ENCODE data around the gene PLS3.

The PLS3 gene

DNA sequence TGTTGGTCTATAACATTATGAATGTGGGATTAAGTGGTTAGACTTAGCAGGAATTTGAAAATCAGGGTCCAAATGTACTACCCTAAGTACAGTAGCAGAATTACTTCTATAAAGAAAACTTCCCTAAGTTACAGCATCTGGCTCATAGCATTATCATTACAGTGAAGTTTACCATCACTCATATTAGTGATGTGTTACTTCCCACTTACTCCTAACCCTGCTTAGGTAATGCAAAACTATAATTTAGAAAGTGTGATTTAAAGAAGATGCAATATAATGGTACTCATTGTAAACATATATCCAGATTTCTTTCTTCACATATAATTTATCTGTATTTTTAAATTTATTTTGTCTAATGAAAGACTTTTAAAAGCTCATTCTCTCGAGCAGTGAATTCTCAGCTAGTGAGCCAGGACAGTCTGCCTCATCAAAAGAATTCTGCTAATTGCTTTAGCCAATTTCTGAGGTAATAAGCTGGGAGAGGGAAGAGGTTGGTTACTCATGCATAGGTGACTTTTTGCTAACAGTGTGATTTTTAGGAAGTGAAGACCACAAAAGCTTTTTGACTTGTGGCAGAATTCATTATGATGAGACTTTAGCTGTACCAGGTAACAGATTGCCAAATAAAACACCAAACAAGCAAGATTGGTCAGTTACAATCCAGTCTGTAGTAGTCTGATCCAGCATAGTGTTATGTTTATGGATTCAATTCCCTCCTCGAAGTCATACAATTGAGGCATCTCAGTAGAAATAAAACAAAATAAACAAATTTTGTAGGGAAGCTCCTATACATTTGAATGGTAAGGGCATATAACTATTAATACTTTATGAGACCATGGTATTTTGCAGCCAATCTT is 21.0 kb downstream of the PLS3 start:
- no peak overlapping the region for H3K27ac ChIP-seq
- peaks cover 16% of the 10 kb centered on the region for H3K27me3 ChIP-seq (ENCODE audit: insufficient read depth, low read depth, severe bottlenecking)
- H3K36me3 ChIP-seq = no peaks in the 10 kb centered on the region
- no peak for DNase-seq
- no peak overlapping the region for H3K4me3 ChIP-seq (ENCODE audit: low read depth, low read length)
- TF ChIP-seq CTCF (IDR thresholded peaks at IDR 0.05; ENCODE audit: low read depth, low read length) = no peak
- H3K9me3 ChIP-seq (ENCODE audit: severe bottlenecking) = no peaks in the 10 kb centered on the region

DNA sequence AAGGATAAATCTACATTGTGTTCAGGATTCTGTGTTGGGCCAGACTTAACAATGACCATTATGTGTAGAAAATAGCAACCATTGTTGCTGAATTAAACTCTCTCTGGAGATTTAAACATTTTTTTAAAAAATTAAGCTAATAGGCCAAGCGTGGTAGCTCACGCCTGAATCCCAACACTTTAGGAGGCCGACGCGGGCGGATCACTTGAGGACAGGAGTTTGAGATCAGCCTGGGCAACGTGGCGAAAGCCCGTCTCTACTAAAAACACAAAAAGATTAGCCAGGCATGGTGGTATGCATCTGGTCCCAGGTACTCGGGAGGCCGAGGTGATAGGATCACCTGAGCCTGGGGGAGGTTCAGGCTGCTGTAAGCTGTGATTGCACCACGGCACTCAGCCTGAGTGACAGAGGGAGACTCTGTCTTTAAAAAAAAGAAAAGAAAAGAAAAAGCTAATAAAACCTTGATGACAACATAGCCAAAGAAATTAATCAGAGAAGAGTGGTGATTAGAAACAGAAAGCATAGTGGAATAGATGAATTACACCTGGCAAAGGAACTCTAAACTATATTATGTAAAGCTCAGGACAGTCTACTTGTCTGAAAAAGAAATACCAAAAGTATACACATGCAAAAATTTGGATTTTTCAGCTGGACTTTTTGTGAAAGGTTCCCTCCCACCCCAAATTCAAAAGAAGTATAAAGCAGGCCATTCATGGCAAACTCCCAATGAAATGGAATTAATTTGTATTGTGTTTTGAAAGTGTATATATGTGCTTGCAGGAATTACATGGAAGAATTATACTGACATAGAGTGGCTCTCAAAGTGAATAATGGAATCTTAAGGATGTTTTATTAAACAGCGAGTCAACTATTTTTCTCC is 21.9 kb downstream of the PLS3 start:
- no peak for TF ChIP-seq CTCF (IDR thresholded peaks at IDR 0.05; ENCODE audit: low read depth, low read length)
- peak; percentile 8 for DNase-seq
- H3K36me3 ChIP-seq = no peaks in the 10 kb centered on the region
- peaks cover 17% of the 10 kb centered on the region for H3K27me3 ChIP-seq (ENCODE audit: insufficient read depth, low read depth, severe bottlenecking)
- H3K9me3 ChIP-seq (ENCODE audit: severe bottlenecking) = no peaks in the 10 kb centered on the region
- H3K27ac ChIP-seq = no peak overlapping the region
- H3K4me3 ChIP-seq (ENCODE audit: low read depth, low read length) = no peak overlapping the region

- DNase-seq = no peak
- H3K9me3 ChIP-seq (ENCODE audit: severe bottlenecking) = no peaks in the 10 kb centered on the region
- peaks cover 18% of the 10 kb centered on the region for H3K27me3 ChIP-seq (ENCODE audit: insufficient read depth, low read depth, severe bottlenecking)
- no peak overlapping the region for H3K4me3 ChIP-seq (ENCODE audit: low read depth, low read length)
- H3K27ac ChIP-seq = no peak overlapping the region
- no peaks in the 10 kb centered on the region for H3K36me3 ChIP-seq
- no peak for TF ChIP-seq CTCF (IDR thresholded peaks at IDR 0.05; ENCODE audit: low read depth, low read length)
Measured at GRCh38 chrX:115583496-115584004, 22.6 kb downstream of the PLS3 start.

DNA sequence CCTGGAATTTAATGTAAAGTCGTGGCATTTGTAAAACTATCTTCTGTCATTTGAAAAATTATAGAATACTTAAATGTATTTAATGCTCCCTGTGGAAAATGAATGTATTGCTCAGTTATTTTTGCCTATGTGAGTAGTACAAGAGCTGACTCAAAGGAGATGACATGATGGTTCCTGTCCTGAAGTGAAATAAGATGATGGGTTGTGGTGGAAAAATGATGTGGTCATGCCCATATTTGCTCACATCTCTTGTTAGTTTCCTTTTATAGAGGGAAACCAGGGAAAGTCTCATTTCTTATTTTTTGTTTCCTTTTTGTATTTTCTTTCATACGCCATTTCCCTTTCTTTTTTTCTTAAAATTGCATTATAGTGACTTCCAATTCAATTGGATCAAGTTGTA is 23.7 kb downstream of the PLS3 start:
- no peaks in the 10 kb centered on the region for H3K9me3 ChIP-seq (ENCODE audit: severe bottlenecking)
- no peak for DNase-seq
- no peaks in the 10 kb centered on the region for H3K36me3 ChIP-seq
- no peak overlapping the region for H3K4me3 ChIP-seq (ENCODE audit: low read depth, low read length)
- H3K27ac ChIP-seq = no peak overlapping the region
- no peak for TF ChIP-seq CTCF (IDR thresholded peaks at IDR 0.05; ENCODE audit: low read depth, low read length)
- peaks cover 18% of the 10 kb centered on the region for H3K27me3 ChIP-seq (ENCODE audit: insufficient read depth, low read depth, severe bottlenecking)

GRCh38 chrX:115588179-115588578 is 27.2 kb downstream of the PLS3 start:
- Histone ChIP-seq H3K27ac (no peak overlapping the region), H3K4me3 (ENCODE audit: low read depth, low read length) (no peak overlapping the region), H3K9me3 (ENCODE audit: severe bottlenecking) (no peaks in the 10 kb centered on the region), H3K36me3 (no peaks in the 10 kb centered on the region), H3K27me3 (ENCODE audit: insufficient read depth, low read depth, severe bottlenecking) (peaks cover 31% of the 10 kb centered on the region)
- no peak for DNase-seq
- no peak for TF ChIP-seq CTCF (IDR thresholded peaks at IDR 0.05; ENCODE audit: low read depth, low read length)
